ENCODE measurements around the gene ARHGEF3.

ARHGEF3 gene

GRCh38 chr3:56681984-56682461 is 119.7 kb downstream of the ARHGEF3 start:
- DNase-seq (ENCODE audit: low read depth): no peak

- no peak for DNase-seq (ENCODE audit: low read depth)
Observed at GRCh38 chr3:56680054-56680580, 121.6 kb downstream of the ARHGEF3 start.

All from stimulated activated CD8-positive, alpha-beta memory T cell treated with anti-CD3 and anti-CD28 coated beads, Interleukin-4, amount 100 ng/mL, for 24 hours (primary cell).